ENCODE results near the gene EGFLAM. TPM values are rescaled to one million over a fixed set of nuclear protein-coding genes. Genes with fewer than 3 reads are reported as not detected.
"Not testable (repeated sequence)": the region's sequence is repeated elsewhere in the genome, so short reads cannot be mapped to it uniquely, and the experiment has no call there.

EGFLAM gene
- total RNA-seq, 2 experiments from 2014 or later: not detected

DNA sequence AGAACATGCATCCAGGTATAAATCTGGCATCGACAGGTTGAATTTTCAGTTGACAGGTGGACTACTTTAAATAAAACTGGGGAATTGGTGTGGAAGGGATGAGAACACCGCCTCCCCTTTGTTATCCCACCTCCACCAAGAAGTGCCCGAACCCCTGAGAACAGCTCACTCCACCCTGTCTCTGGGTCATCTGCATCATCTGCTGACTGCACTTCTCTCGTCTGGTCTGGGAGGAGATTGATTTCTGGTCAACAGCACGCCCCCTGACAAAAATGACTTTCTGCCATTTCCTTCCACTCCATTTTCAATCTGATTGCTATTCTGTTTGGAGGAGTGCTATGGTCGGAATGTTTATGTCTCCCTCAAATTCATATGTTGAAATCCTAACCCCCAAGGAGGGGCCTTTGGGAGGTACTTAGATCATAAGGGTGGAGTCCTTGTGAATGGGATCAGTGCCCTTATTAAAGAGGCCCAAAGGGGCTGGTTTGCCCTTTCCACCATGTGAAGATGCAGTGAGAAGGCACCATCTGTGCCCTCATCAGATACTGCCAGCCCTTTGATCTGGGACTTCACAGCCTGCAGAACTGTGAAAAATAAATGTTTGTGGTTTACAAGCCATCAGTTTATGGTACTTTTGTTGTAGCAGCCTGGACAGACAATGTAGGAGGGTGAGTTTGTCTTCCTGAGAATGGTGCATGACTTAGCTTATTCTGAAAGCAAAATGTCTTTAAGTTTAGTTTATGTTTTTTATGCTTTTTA lies 145.7 kb downstream of the EGFLAM start:
- no peaks in the 10 kb centered on the region for H3K4me1 Mint-ChIP-seq
- intact Hi-C loops (cut with DNase I, micrococcal nuclease): loop anchor here in 1 of 2 experiments (2.0 kb wide), 1 partner anchor 195 kb away; no protein-coding TSS in a partner anchor
- H3K9me3 Mint-ChIP-seq (ENCODE audit: low read depth): no peaks in the 10 kb centered on the region
- no peak overlapping the region for H3K4me3 Mint-ChIP-seq
- H3K36me3 Mint-ChIP-seq (ENCODE audit: low read depth): no peaks in the 10 kb centered on the region
- H3K27me3 Mint-ChIP-seq: peaks cover 31% of the 10 kb centered on the region
- DNase-seq: no peak
- ATAC-seq: no peak
- H3K27ac Mint-ChIP-seq: no peak overlapping the region
- CTCF ChIA-PET: interaction anchor here (0.6 to 1.0 kb wide), 2 partner anchors 21 to 47 kb away, joined by 3 to 4 read pairs; no protein-coding TSS in a partner anchor
- POLR2A ChIA-PET: no interaction called here

DNA sequence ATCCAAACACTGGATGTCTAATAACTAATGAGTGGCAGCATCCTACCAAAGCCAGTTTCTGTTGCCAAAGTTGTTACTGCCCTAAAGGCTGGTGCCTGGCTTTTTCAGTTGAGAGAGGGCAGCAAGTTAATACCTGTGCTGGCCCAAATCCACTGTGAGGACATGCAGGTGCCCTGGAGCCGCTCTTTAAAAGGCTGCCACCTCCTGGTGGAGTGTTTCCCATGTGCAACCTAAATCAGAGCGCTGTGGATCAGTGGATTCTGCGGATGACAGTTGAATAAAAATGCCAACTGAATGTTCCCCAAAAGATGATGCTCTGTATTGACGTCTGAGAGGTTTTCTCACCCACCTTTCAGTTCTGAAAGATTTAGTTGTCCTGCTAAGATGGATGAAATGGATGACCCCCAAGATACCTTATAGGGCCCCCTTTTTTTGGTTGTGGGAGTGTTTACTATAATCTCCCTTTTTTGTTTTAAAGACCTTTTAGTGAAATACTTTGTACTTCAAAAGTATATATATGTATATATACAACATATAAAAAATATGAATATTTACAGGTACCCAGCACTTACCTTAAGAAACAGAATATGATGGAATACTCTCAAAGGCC lies 146.4 kb downstream of the EGFLAM start:
- intact Hi-C loops (cut with DNase I, micrococcal nuclease): loop anchor here in 1 of 2 experiments (2.0 kb wide), 1 partner anchor 196 kb away; no protein-coding TSS in a partner anchor
- Mint-ChIP-seq H3K27me3 (peaks cover 30% of the 10 kb centered on the region), H3K4me3 (no peak overlapping the region), H3K9me3 (ENCODE audit: low read depth) (no peaks in the 10 kb centered on the region), H3K4me1 (no peaks in the 10 kb centered on the region), H3K27ac (no peak overlapping the region), H3K36me3 (ENCODE audit: low read depth) (no peaks in the 10 kb centered on the region)
- ATAC-seq: no peak
- CTCF ChIA-PET: interaction anchor here (1.0 kb wide), 1 partner anchor 22 kb away, joined by 3 read pairs; no protein-coding TSS in a partner anchor
- POLR2A ChIA-PET: no interaction called here
- peak; percentile 29 for DNase-seq

DNA sequence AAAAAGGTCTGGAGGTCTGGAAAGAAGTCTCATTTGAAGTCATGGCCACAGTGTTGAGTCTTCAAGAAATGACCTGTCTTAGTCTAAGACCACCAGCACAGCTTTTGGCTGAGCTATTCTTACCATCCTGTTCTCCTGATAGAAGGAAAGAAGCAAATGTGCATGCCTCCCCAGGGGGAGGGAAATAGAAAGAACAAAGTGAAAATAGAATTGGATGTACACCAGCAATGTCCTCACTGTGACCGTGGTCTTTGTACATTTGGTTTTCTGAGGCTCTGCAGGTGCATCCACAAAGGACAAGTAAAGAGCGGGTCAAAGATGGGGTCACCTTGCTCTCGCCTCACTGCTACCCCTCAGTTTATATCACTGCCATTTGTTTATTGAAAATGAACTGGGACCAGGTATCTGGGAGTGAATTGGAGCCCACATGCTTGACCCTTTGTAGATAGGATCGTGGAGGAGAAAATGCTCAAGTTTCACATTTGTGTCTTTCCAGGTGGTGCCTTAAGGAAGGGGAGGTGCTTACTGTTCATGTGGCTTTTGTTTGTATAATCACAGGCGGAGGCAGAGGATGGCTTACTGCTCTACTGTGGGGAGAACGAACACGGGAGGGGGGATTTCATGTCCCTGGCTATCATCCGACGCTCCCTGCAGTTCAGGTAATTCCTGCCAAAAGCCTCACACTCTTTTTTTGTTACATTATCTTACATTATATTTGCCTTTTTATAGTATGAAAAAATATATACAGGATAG lies 150.3 kb downstream of the EGFLAM start:
- H3K36me3 Mint-ChIP-seq (ENCODE audit: low read depth): no peaks in the 10 kb centered on the region
- POLR2A ChIA-PET: no interaction called here
- H3K27ac Mint-ChIP-seq: no peak overlapping the region
- H3K4me1 Mint-ChIP-seq: no peaks in the 10 kb centered on the region
- DNase-seq: no peak
- no peak overlapping the region for H3K4me3 Mint-ChIP-seq
- intact Hi-C loops (cut with DNase I, micrococcal nuclease): no loop called here
- H3K27me3 Mint-ChIP-seq: peaks cover 15% of the 10 kb centered on the region
- H3K9me3 Mint-ChIP-seq (ENCODE audit: low read depth): no peaks in the 10 kb centered on the region
- CTCF ChIA-PET: interaction anchor here (1.2 kb wide), 1 partner anchor 12 kb away, joined by 3 read pairs; no protein-coding TSS in a partner anchor
- ATAC-seq: no peak

DNA sequence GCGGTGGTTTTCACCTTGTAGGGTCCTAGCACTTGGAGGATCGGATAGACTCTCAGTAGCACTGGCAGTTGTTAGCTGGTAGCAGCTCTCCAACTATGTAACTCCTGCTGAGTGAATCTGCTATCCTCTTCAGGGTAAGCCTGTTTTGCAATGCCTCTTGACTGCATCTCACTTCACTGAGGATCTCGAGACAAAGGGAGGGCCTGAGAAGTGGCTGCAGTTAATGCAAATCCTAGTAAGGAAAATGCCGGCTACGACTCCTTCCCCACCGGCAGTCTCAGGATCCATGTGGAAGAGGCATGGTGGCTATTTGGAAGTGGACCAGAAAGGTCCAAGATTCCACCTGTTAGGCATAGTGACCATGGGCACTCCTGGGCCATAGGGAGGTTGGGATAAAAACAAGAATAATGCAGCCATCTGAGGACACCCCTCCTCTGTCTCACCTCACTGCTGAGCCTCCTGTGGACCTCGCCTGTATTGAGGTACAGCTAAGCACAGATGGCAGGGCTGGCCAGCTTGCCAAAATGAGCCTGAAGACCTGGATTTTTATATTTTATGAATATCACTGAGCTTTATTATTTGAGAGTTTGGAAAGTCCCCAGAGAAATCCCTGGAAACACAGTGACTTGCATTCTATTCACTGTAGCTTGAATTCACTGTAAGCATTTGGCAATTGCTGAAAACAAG lies 152.1 kb downstream of the EGFLAM start:
- Mint-ChIP-seq H3K27me3 (peaks cover 20% of the 10 kb centered on the region), H3K36me3 (ENCODE audit: low read depth) (no peaks in the 10 kb centered on the region), H3K4me3 (no peak overlapping the region), H3K27ac (no peak overlapping the region), H3K9me3 (ENCODE audit: low read depth) (no peaks in the 10 kb centered on the region), H3K4me1 (no peaks in the 10 kb centered on the region)
- CTCF ChIA-PET: interaction anchor here (0.6 to 1.1 kb wide), 3 partner anchors 28 to 399 kb away, joined by 3 read pairs; no protein-coding TSS in a partner anchor
- ATAC-seq (no peak), DNase-seq (no peak)
- intact Hi-C loops (cut with DNase I, micrococcal nuclease): no loop called here
- POLR2A ChIA-PET: no interaction called here

DNA sequence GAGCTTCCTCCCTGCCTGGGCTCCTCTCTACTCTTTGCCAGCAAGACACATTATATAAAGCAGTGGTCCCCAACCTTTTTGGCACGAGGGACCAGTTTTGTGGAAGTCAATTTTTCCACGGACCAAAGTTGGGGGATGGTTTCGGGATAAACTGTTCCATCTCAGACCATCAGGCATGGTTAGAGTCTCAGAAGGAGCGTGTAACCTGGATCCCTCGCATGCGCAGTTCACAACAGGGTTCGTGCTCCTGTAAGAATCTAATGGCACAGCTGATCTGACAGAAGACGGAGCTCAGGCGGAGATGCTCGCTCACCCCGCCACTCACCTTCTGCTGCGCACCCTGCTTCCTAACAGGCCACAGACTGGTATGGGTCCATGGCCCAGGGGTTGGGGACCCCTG lies 155.3 kb downstream of the EGFLAM start:
- no peak for ATAC-seq
- H3K4me1 Mint-ChIP-seq: no peaks in the 10 kb centered on the region
- no peaks in the 10 kb centered on the region for H3K9me3 Mint-ChIP-seq (ENCODE audit: low read depth)
- no peaks in the 10 kb centered on the region for H3K36me3 Mint-ChIP-seq (ENCODE audit: low read depth)
- intact Hi-C loops (cut with DNase I, micrococcal nuclease): no loop called here
- DNase-seq: no peak
- no peak overlapping the region for H3K27ac Mint-ChIP-seq
- ChIA-PET CTCF (interaction anchor here (1.9 kb wide), 1 partner anchor 28 kb away, joined by 5 read pairs; no protein-coding TSS in a partner anchor), POLR2A (no interaction called here)
- H3K4me3 Mint-ChIP-seq: no peak overlapping the region
- peaks cover 19% of the 10 kb centered on the region for H3K27me3 Mint-ChIP-seq

DNA sequence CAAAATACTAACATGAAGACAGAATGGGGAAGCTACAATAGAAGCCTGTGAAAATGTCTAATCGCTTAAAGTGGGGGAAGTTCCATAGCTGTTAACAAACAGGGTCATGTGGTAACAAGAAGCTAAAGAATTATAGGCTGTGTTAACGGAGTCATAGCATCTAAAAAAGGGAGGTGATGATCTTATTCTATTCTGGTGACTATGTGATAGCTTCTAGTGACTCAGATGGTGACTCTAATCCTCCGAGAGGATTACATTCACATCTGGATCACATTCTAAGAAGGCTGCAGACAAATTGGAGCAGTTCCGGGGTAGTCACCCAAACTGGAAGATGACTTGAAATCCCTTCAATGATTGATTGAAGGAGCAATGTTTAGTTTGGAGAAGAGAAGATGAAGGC lies 156.0 kb downstream of the EGFLAM start:
- no peak overlapping the region for H3K4me3 Mint-ChIP-seq
- H3K27ac Mint-ChIP-seq: no peak overlapping the region
- peaks cover 21% of the 10 kb centered on the region for H3K27me3 Mint-ChIP-seq
- CTCF ChIA-PET: interaction anchor here (0.6 to 1.9 kb wide), 3 partner anchors 27 to 43 kb away, joined by 3 to 5 read pairs (median 5); no protein-coding TSS in a partner anchor
- ATAC-seq (no peak), DNase-seq (no peak)
- no peaks in the 10 kb centered on the region for H3K4me1 Mint-ChIP-seq
- H3K36me3 Mint-ChIP-seq (ENCODE audit: low read depth): no peaks in the 10 kb centered on the region
- intact Hi-C loops (cut with DNase I, micrococcal nuclease): no loop called here
- POLR2A ChIA-PET: no interaction called here
- no peaks in the 10 kb centered on the region for H3K9me3 Mint-ChIP-seq (ENCODE audit: low read depth)

DNA sequence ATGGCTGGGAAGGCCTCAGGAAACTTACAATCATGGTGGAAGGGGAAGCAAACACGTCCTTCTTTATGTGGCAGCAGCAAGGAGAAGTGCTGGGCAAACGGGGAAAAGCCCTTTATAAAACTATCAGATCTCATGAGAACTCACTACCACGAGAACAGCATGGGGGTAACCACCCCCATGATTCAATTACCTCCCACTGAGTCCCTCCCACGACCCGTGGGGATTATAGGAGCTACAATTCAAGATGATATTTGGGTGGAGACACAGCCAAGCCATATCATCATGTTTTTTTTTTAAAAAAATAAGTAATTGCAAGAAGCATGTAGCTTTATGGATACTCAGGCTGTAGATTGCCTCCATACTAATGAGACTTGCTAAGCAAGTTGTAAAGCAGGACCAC lies 157.4 kb downstream of the EGFLAM start:
- ATAC-seq; DNase-seq; H3K4me3 Mint-ChIP-seq; intact Hi-C loops (cut with DNase I, micrococcal nuclease); H3K27ac Mint-ChIP-seq; H3K36me3 Mint-ChIP-seq (ENCODE audit: low read depth); POLR2A ChIA-PET; H3K4me1 Mint-ChIP-seq; H3K9me3 Mint-ChIP-seq (ENCODE audit: low read depth): not testable (repeated sequence)
- peaks cover 22% of the 10 kb centered on the region for H3K27me3 Mint-ChIP-seq
- CTCF ChIA-PET: interaction anchor here (0.7 to 1.6 kb wide), 4 partner anchors 16 to 33 kb away, joined by 3 to 5 read pairs (median 4); no protein-coding TSS in a partner anchor

DNA sequence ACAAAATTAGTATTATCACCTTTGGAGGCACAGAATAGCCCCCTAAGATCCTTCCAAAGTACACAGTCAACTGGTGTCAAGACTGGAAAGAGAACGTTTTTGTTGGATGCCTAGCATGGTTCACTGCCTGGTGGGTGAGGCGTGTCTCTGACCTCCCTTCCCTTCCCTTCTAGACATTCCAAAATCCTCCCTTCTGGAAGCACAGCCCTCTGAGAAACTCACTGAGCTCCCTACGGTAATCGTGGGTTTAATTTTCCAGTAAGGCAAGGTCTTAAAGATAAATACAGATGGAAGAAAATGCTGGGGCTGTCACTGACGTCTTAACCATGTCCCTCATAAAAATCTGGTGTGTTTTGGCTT lies 159.3 kb downstream of the EGFLAM start:
- H3K4me3 Mint-ChIP-seq: no peak overlapping the region
- ChIA-PET CTCF (no interaction called here), POLR2A (no interaction called here)
- DNase-seq: no peak
- intact Hi-C loops (cut with DNase I, micrococcal nuclease): no loop called here
- H3K4me1 Mint-ChIP-seq: no peaks in the 10 kb centered on the region
- H3K9me3 Mint-ChIP-seq (ENCODE audit: low read depth): no peaks in the 10 kb centered on the region
- H3K27ac Mint-ChIP-seq: no peak overlapping the region
- H3K36me3 Mint-ChIP-seq (ENCODE audit: low read depth): no peaks in the 10 kb centered on the region
- no peak for ATAC-seq
- H3K27me3 Mint-ChIP-seq: peaks cover 31% of the 10 kb centered on the region

DNA sequence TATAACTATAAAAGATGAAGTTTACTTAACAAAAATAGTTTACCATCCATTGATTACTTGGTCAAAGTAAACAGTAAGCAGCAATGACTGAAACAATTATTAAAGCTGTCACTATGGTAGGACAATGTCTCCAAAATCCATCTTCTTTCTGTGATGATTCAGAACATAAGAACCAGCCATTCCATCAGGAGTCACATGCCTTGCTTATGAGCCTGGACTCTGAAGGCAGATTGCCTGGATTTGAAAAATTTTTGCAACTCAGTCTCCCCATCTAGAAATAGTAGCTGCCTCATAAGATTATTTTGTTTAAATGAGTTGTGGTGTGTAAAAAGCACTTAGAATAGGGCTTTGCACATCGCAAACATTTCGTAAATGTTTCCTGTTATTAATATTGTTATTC lies 161.9 kb downstream of the EGFLAM start:
- no peak overlapping the region for H3K27ac Mint-ChIP-seq
- ATAC-seq: no peak
- CTCF ChIA-PET: interaction anchor here (0.5 to 5.6 kb wide), 17 partner anchors 10 to 952 kb away, joined by 3 to 46 read pairs (median 4); no protein-coding TSS in a partner anchor
- H3K27me3 Mint-ChIP-seq: peaks cover 22% of the 10 kb centered on the region
- no peaks in the 10 kb centered on the region for H3K9me3 Mint-ChIP-seq (ENCODE audit: low read depth)
- no peaks in the 10 kb centered on the region for H3K36me3 Mint-ChIP-seq (ENCODE audit: low read depth)
- intact Hi-C loops (cut with DNase I, micrococcal nuclease): loop anchor here in 1 of 2 experiments (1.0 kb wide), 1 partner anchor 390 kb away; no protein-coding TSS in a partner anchor
- H3K4me3 Mint-ChIP-seq: no peak overlapping the region
- POLR2A ChIA-PET: no interaction called here
- no peaks in the 10 kb centered on the region for H3K4me1 Mint-ChIP-seq
- no peak for DNase-seq

DNA sequence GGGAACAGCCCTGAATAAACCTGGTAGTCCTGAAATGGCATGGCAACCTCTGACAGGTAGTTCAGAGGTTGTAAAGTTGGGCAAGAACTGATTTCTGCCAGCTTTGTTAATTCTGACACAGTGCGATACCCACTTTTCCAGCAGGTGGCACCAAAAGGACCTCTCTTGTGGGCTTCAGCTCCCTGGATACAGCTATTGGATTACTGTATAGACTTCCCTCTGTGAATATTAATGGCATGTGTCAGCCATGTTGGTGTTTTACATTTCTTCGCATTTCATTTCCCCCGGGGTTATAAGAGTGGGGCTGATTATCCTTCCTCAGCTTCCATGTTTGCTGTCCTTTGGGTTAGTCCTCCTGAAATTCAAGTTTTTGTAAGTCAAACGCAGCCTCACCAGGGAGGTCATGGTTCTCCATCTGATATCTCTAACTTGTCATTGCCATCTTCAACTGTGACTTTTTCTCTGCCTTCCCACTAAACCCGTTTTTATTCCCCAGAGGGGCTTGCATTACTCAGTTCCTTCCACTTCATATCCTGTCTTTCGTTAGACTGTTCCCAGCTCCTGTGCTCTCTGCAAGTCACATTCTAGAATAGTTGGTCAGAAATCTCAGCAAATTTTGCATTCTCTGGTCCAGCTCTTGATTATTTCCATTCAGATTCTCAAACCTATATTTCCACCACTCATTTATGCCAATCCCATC lies 162.5 kb downstream of the EGFLAM start:
- ChIA-PET CTCF (interaction anchor here (0.5 to 5.6 kb wide), 22 partner anchors 9 to 951 kb away, joined by 3 to 46 read pairs (median 4); no protein-coding TSS in a partner anchor), POLR2A (no interaction called here)
- DNase-seq (peak; percentile 54), ATAC-seq (peak; percentile 42)
- Mint-ChIP-seq H3K9me3 (ENCODE audit: low read depth) (no peaks in the 10 kb centered on the region), H3K27me3 (peaks cover 22% of the 10 kb centered on the region), H3K4me3 (no peak overlapping the region), H3K27ac (no peak overlapping the region), H3K36me3 (ENCODE audit: low read depth) (no peaks in the 10 kb centered on the region), H3K4me1 (no peaks in the 10 kb centered on the region)
- intact Hi-C loops (cut with DNase I, micrococcal nuclease): loop anchor here in 1 of 2 experiments (1.0 kb wide), 1 partner anchor 389 kb away; no protein-coding TSS in a partner anchor
